ENCODE measurements around the gene KIAA0825. TPM values are rescaled to one million over a fixed set of nuclear protein-coding genes. Genes with fewer than 3 reads are reported as not detected.
A peak's percentile ranks its signal among the peaks of the same experiment; 100 is the strongest.

KIAA0825 gene
- total RNA-seq, 1 experiment from 2014 or later, result 1.8 TPM

GRCh38 chr5:94503677-94504076 is 114.7 kb downstream of the KIAA0825 start:
- no peak for DNase-seq (ENCODE audit: low read depth)

GRCh38 chr5:94501365-94501764 is 117.0 kb downstream of the KIAA0825 start:
- DNase-seq (ENCODE audit: low read depth), result no peak

GRCh38 chr5:94499806-94500205 is 118.6 kb downstream of the KIAA0825 start:
- no peak for DNase-seq (ENCODE audit: low read depth)

- no peak for DNase-seq (ENCODE audit: low read depth)
Measured at GRCh38 chr5:94498199-94498598, 120.2 kb downstream of the KIAA0825 start.

GRCh38 chr5:94485067-94485466 is 133.3 kb downstream of the KIAA0825 start:
- DNase-seq (ENCODE audit: low read depth), result no peak

GRCh38 chr5:94481059-94481458 is 137.3 kb downstream of the KIAA0825 start:
- DNase-seq (ENCODE audit: low read depth), result no peak

- no peak for DNase-seq (ENCODE audit: low read depth)
Measured at GRCh38 chr5:94480486-94480885, 137.9 kb downstream of the KIAA0825 start.

- DNase-seq (ENCODE audit: low read depth), result no peak
Measured at GRCh38 chr5:94473936-94474335, 144.5 kb downstream of the KIAA0825 start.

- DNase-seq (ENCODE audit: low read depth), result no peak
Measured at GRCh38 chr5:94471521-94471920, 146.9 kb downstream of the KIAA0825 start.

GRCh38 chr5:94470802-94471201 is 147.6 kb downstream of the KIAA0825 start:
- DNase-seq (ENCODE audit: low read depth), result no peak

- DNase-seq (ENCODE audit: low read depth), result peak; percentile 8
Measured at GRCh38 chr5:94469894-94470329, 148.5 kb downstream of the KIAA0825 start.

- DNase-seq (ENCODE audit: low read depth), result no peak
Measured at GRCh38 chr5:94467954-94468930, 150.2 kb downstream of the KIAA0825 start.

GRCh38 chr5:94467346-94467953 is 151.0 kb downstream of the KIAA0825 start:
- DNase-seq (ENCODE audit: low read depth), result no peak

GRCh38 chr5:94463739-94464138 is 154.7 kb downstream of the KIAA0825 start:
- no peak for DNase-seq (ENCODE audit: low read depth)

GRCh38 chr5:94461131-94461530 is 157.3 kb downstream of the KIAA0825 start:
- no peak for DNase-seq (ENCODE audit: low read depth)

GRCh38 chr5:94459915-94460314 is 158.5 kb downstream of the KIAA0825 start:
- no peak for DNase-seq (ENCODE audit: low read depth)

- DNase-seq (ENCODE audit: low read depth), result no peak
Measured at GRCh38 chr5:94457788-94458187, 160.6 kb downstream of the KIAA0825 start.

GRCh38 chr5:94445726-94446125 is 172.7 kb downstream of the KIAA0825 start:
- no peak for DNase-seq (ENCODE audit: low read depth)

- DNase-seq (ENCODE audit: low read depth), result no peak
Measured at GRCh38 chr5:94442991-94443390, 175.4 kb downstream of the KIAA0825 start.

GRCh38 chr5:94442076-94442475 is 176.3 kb downstream of the KIAA0825 start:
- no peak for DNase-seq (ENCODE audit: low read depth)

GRCh38 chr5:94440015-94440414 is 178.4 kb downstream of the KIAA0825 start:
- no peak for DNase-seq (ENCODE audit: low read depth)

GRCh38 chr5:94433397-94434163 is 184.8 kb downstream of the KIAA0825 start:
- DNase-seq (ENCODE audit: low read depth), result no peak
